Measurements from ENCODE around the gene COG5.

The COG5 gene

GRCh38 chr7:107474104-107474521 lies 89.6 kb downstream of the COG5 start:
- no peak overlapping the region for H3K9ac ChIP-seq (ENCODE audit: low read depth, low read length, poor library complexity, severe bottlenecking)
- TF ChIP-seq EZH2phosphoT487 (IDR thresholded peaks at IDR 0.05; ENCODE audit: borderline replicate concordance) = no peak
- no peak overlapping the region for H3K4me3 ChIP-seq (ENCODE audit: low read length, poor library complexity, severe bottlenecking)
- H3K4me1 ChIP-seq (ENCODE audit: insufficient read depth, low read length, poor library complexity, severe bottlenecking) = no peaks in the 10 kb centered on the region
- H3K9me3 ChIP-seq (ENCODE audit: insufficient read depth, low read depth, low read length) = no peaks in the 10 kb centered on the region
- H3K4me2 ChIP-seq (ENCODE audit: low read depth, low read length, poor library complexity, severe bottlenecking) = no peak overlapping the region
- H3F3A ChIP-seq (ENCODE audit: low read depth) = no peaks in the 10 kb centered on the region
- no peaks in the 10 kb centered on the region; the same call in 1 of the 2 replicates for H3K79me2 ChIP-seq (ENCODE audit: insufficient read depth, low read length)
- H2AFZ ChIP-seq (ENCODE audit: low read length) = no peak overlapping the region
- H3K36me3 ChIP-seq (ENCODE audit: insufficient read depth, low read length) = no peaks in the 10 kb centered on the region; the same call in 1 of the 2 replicates
- H4K20me1 ChIP-seq (ENCODE audit: insufficient read depth, low read length, poor library complexity, severe bottlenecking) = no peaks in the 10 kb centered on the region
- H3K27me3 ChIP-seq (ENCODE audit: insufficient read depth, low read length, poor library complexity, severe bottlenecking) = no peaks in the 10 kb centered on the region
- no peaks in the 10 kb centered on the region for H3K9me2 ChIP-seq (replicated peaks; ENCODE audit: low read depth, low read length)

GRCh38 chr7:107472116-107472515 lies 91.6 kb downstream of the COG5 start:
- TF ChIP-seq EZH2phosphoT487 (IDR thresholded peaks at IDR 0.05; ENCODE audit: borderline replicate concordance) (no peak), CTCF (conservative IDR thresholded peaks at IDR 0.05; ENCODE audit: low read length) (no peak)
- no peaks in the 10 kb centered on the region for H3K4me1 ChIP-seq (ENCODE audit: insufficient read depth, low read length, poor library complexity, severe bottlenecking)

GRCh38 chr7:107471292-107472070 lies 92.2 kb downstream of the COG5 start:
- H3K79me2 ChIP-seq (ENCODE audit: insufficient read depth, low read length) = no peaks in the 10 kb centered on the region

More at GRCh38 chr7:107472116-107472515, 91.6 kb downstream of the COG5 start:
- Histone ChIP-seq H4K20me1 (ENCODE audit: insufficient read depth, low read length, poor library complexity, severe bottlenecking) (no peaks in the 10 kb centered on the region), H3K9ac (ENCODE audit: low read depth, low read length, poor library complexity, severe bottlenecking) (no peak overlapping the region), H3K27me3 (ENCODE audit: insufficient read depth, low read length, poor library complexity, severe bottlenecking) (no peaks in the 10 kb centered on the region), H3K9me3 (ENCODE audit: insufficient read depth, low read depth, low read length) (no peaks in the 10 kb centered on the region), H3F3A (ENCODE audit: low read depth) (no peaks in the 10 kb centered on the region), H3K9me2 (replicated peaks; ENCODE audit: low read depth, low read length) (no peaks in the 10 kb centered on the region), H3K36me3 (ENCODE audit: insufficient read depth, low read length) (no peaks in the 10 kb centered on the region; the same call in 1 of the 2 replicates), H3K4me3 (ENCODE audit: low read length, poor library complexity, severe bottlenecking) (no peak overlapping the region), H3K4me2 (ENCODE audit: low read depth, low read length, poor library complexity, severe bottlenecking) (no peak overlapping the region), H2AFZ (ENCODE audit: low read length) (no peak overlapping the region), H3K79me2 (ENCODE audit: insufficient read depth, low read length) (no peaks in the 10 kb centered on the region)

More at GRCh38 chr7:107471292-107472070, 92.2 kb downstream of the COG5 start:
- no peaks in the 10 kb centered on the region for H3K9me3 ChIP-seq (ENCODE audit: insufficient read depth, low read depth, low read length)
- H2AFZ ChIP-seq (ENCODE audit: low read length) = no peak overlapping the region
- H3K4me1 ChIP-seq (ENCODE audit: insufficient read depth, low read length, poor library complexity, severe bottlenecking) = no peaks in the 10 kb centered on the region
- H3K4me3 ChIP-seq (ENCODE audit: low read length, poor library complexity, severe bottlenecking) = no peak overlapping the region
- no peaks in the 10 kb centered on the region for H3F3A ChIP-seq (ENCODE audit: low read depth)
- no peaks in the 10 kb centered on the region for H3K9me2 ChIP-seq (replicated peaks; ENCODE audit: low read depth, low read length)
- H3K36me3 ChIP-seq (ENCODE audit: insufficient read depth, low read length) = no peaks in the 10 kb centered on the region; the same call in 1 of the 2 replicates
- no peak overlapping the region for H3K9ac ChIP-seq (ENCODE audit: low read depth, low read length, poor library complexity, severe bottlenecking)
- no peak overlapping the region for H3K4me2 ChIP-seq (ENCODE audit: low read depth, low read length, poor library complexity, severe bottlenecking)
- no peaks in the 10 kb centered on the region for H3K27me3 ChIP-seq (ENCODE audit: insufficient read depth, low read length, poor library complexity, severe bottlenecking)
- TF ChIP-seq CTCF (conservative IDR thresholded peaks at IDR 0.05; ENCODE audit: low read length) = no peak
- no peak for TF ChIP-seq EZH2phosphoT487 (IDR thresholded peaks at IDR 0.05; ENCODE audit: borderline replicate concordance)
- no peaks in the 10 kb centered on the region for H4K20me1 ChIP-seq (ENCODE audit: insufficient read depth, low read length, poor library complexity, severe bottlenecking)

Measured in Loucy (cell line).